ENCODE measurements around the gene SPATS2. TPM values are rescaled to one million over a fixed set of nuclear protein-coding genes. Genes with fewer than 3 reads are reported as not detected.
A peak's percentile ranks its signal among the peaks of the same experiment; 100 is the strongest.

Gene SPATS2
- total and polyA plus RNA-seq, 9 donors: 9.1 to 28.2 (median 15.2) TPM

GRCh38 chr12:49567611-49568441, 200.6 kb downstream of the SPATS2 start, which contains the start of gene MCRS1:
TSS of gene MCRS1 (minus strand) at chr12:49568142. CDS start at chr12:49566731, 1,411 bp downstream.
- peaks cover 8% of the 10 kb centered on the region for H3K4me1 ChIP-seq (ENCODE audit: insufficient read depth)
- TF ChIP-seq EP300 (IDR thresholded peaks at IDR 0.05) (no peak), POLR2A (IDR thresholded peaks at IDR 0.05) (peak; percentile 65)
- intact Hi-C loops (cut with DNase I): no loop called here

GRCh38 chr12:49568442-49569162, 201.3 kb downstream of the SPATS2 start:
- no peaks in the 10 kb centered on the region for H3K36me3 ChIP-seq
- WGBS, 3 donors: 0 to 1% (median 1%) methylated on average over 19 of the region's 19 CpGs
- peaks cover 8% of the 10 kb centered on the region for H3K4me1 ChIP-seq (ENCODE audit: insufficient read depth)
- H3K9me3 ChIP-seq: no peaks in the 10 kb centered on the region
- peak overlapping the region; percentile 92 for H3K4me3 ChIP-seq
- H3K27ac ChIP-seq: peak overlapping the region in 1 of 2 donors; percentile 81
- no peak for DNase-seq
- intact Hi-C loops (cut with DNase I): no loop called here
- no peaks in the 10 kb centered on the region for H3K27me3 ChIP-seq
- TF ChIP-seq CTCF (IDR thresholded peaks at IDR 0.05) (no peak), POLR2A (IDR thresholded peaks at IDR 0.05) (no peak), EP300 (IDR thresholded peaks at IDR 0.05) (no peak)

More at GRCh38 chr12:49567611-49568441, 200.6 kb downstream of the SPATS2 start, which contains the start of gene MCRS1:
- DNase-seq: peak; percentile 85 to 90 (median 89)
- Histone ChIP-seq H3K9me3 (no peaks in the 10 kb centered on the region), H3K36me3 (no peaks in the 10 kb centered on the region), H3K4me3 (peak within 1 kb of the TSS; percentile 92), H3K27me3 (no peaks in the 10 kb centered on the region), H3K27ac (peak within 1 kb of the TSS; percentile 81 to 88)
- 0% methylated on average over 52 to 54 of the region's 54 CpGs for WGBS, 3 donors

Small RNA genes within 50 kb of the gene (small RNA-seq; reads per million reads assigned to genes)
- gene AC125611.1: not detected

Other genes with a start within 250 kb of the SPATS2 start
- 100 to 1,000 TPM; 326 to 647 (median 340) TPM for gene TUBA1B, start 236.1 kb upstream of the SPATS2 start, total RNA-seq
- gene TUBA1B, start 236.1 kb upstream of the SPATS2 start, polyA plus RNA-seq: 100 to 1,000 TPM; 281 to 705 TPM
- 100 to 1,000 TPM; 140 to 247 (median 184) TPM for gene TUBA1A, start 178.4 kb upstream of the SPATS2 start, total RNA-seq
- 100 to 1,000 TPM; 214 to 535 TPM for gene TUBA1A, start 178.4 kb upstream of the SPATS2 start, polyA plus RNA-seq
- 100 to 1,000 TPM in 4 of 7 donors, 10 to 100 TPM in 3; 51.9 to 122 (median 101) TPM for gene TUBA1C, start 102.4 kb upstream of the SPATS2 start, total RNA-seq
- gene TUBA1C, start 102.4 kb upstream of the SPATS2 start, polyA plus RNA-seq: 100 to 1,000 TPM in 1 of 2 donors, 10 to 100 TPM in 1; 81.0 to 179 TPM
- gene PRPH, start 72.3 kb upstream of the SPATS2 start, total RNA-seq: 1 to 10 TPM in 2 of 7 donors, under 1 TPM in 5; 0.15 to 1.8 (median 0.34) TPM
- gene PRPH, start 72.3 kb upstream of the SPATS2 start, polyA plus RNA-seq: 1 to 10 TPM in 1 of 2 donors, under 1 TPM in 1; 0.33 to 1.4 TPM
- 1 to 10 TPM in 3 of 7 donors, under 1 TPM in 3, not detected in 1; 0.36 to 1.6 (median 0.89) TPM for gene TROAP, start 44.2 kb upstream of the SPATS2 start, total RNA-seq
- under 1 TPM; 0.40 to 0.92 TPM for gene TROAP, start 44.2 kb upstream of the SPATS2 start, polyA plus RNA-seq
- not detected for gene C1QL4, start 30.3 kb upstream of the SPATS2 start, total RNA-seq
- not detected for gene C1QL4, start 30.3 kb upstream of the SPATS2 start, polyA plus RNA-seq
- gene DNAJC22, start 20.6 kb upstream of the SPATS2 start, total RNA-seq: 1 to 10 TPM in 1 of 7 donors, under 1 TPM in 4, not detected in 2; 0.37 to 3.4 (median 0.47) TPM
- gene DNAJC22, start 20.6 kb upstream of the SPATS2 start, polyA plus RNA-seq: under 1 TPM; 0.30 to 0.58 TPM
- gene KCNH3, start 171.6 kb downstream of the SPATS2 start, total RNA-seq: 1 to 10 TPM in 2 of 7 donors, under 1 TPM in 4, not detected in 1; 0.13 to 5.9 (median 0.77) TPM
- under 1 TPM in 1 of 2 donors, not detected in 1; 0.27 TPM for gene KCNH3, start 171.6 kb downstream of the SPATS2 start, polyA plus RNA-seq
- 10 to 100 TPM; 38.5 to 56.2 (median 39.5) TPM for gene MCRS1, start 200.7 kb downstream of the SPATS2 start, total RNA-seq
- 10 to 100 TPM; 14.7 to 40.3 TPM for gene MCRS1, start 200.7 kb downstream of the SPATS2 start, polyA plus RNA-seq
- 1 to 10 TPM in 2 of 7 donors, under 1 TPM in 5; 0.11 to 1.5 (median 0.84) TPM for gene FAM186B, start 238.2 kb downstream of the SPATS2 start, total RNA-seq
- under 1 TPM; 0.38 to 0.46 TPM for gene FAM186B, start 238.2 kb downstream of the SPATS2 start, polyA plus RNA-seq

All from ovary (tissue), 9 donors.